ENCODE results near the gene HOXD12. TPM values are rescaled to one million over a fixed set of nuclear protein-coding genes. Genes with fewer than 3 reads are reported as not detected.

The HOXD12 gene
- total RNA-seq, 1 experiment from 2014 or later = not detected

- Histone ChIP-seq H4K20me1 (ENCODE audit: insufficient read depth) (no peaks in the 10 kb centered on the region), H3K27me3 (ENCODE audit: insufficient read depth, low read depth) (peaks cover 32% of the 10 kb centered on the region), H3F3A (ENCODE audit: insufficient read depth, low read depth) (no peaks in the 10 kb centered on the region), H3K4me1 (replicated peaks; ENCODE audit: insufficient read depth) (no peaks in the 10 kb centered on the region), H2AFZ (no peak within 1 kb of the TSS), H3K27ac (no peak within 1 kb of the TSS), H3K4me3 (no peak within 1 kb of the TSS), H3K4me2 (no peak within 1 kb of the TSS), H3K9me3 (ENCODE audit: insufficient read depth, low read depth) (no peaks in the 10 kb centered on the region), H3K79me2 (ENCODE audit: low read depth) (no peaks in the 10 kb centered on the region), H3K36me3 (ENCODE audit: low read depth) (no peaks in the 10 kb centered on the region), H3K9me2 (ENCODE audit: insufficient read depth) (no peaks in the 10 kb centered on the region)
- POLR2A ChIA-PET (ENCODE audit: unreplicated experiment) = interaction anchor here (0.8 kb wide), 1 partner anchor 1644 kb away, joined by 10 read pairs; no protein-coding TSS in a partner anchor
- intact Hi-C loops (cut with micrococcal nuclease; ENCODE audit: unreplicated experiment) = no loop called here
- TF ChIP-seq, protein P1, sequence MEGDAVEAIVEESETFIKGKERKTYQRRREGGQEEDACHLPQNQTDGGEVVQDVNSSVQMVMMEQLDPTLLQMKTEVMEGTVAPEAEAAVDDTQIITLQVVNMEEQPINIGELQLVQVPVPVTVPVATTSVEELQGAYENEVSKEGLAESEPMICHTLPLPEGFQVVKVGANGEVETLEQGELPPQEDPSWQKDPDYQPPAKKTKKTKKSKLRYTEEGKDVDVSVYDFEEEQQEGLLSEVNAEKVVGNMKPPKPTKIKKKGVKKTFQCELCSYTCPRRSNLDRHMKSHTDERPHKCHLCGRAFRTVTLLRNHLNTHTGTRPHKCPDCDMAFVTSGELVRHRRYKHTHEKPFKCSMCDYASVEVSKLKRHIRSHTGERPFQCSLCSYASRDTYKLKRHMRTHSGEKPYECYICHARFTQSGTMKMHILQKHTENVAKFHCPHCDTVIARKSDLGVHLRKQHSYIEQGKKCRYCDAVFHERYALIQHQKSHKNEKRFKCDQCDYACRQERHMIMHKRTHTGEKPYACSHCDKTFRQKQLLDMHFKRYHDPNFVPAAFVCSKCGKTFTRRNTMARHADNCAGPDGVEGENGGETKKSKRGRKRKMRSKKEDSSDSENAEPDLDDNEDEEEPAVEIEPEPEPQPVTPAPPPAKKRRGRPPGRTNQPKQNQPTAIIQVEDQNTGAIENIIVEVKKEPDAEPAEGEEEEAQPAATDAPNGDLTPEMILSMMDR (conservative IDR thresholded peaks at IDR 0.05) = no peak
- TF ChIP-seq EZH2 (IDR thresholded peaks at IDR 0.05; ENCODE audit: low read depth) = no peak
- no peak for DNase-seq
- CTCF ChIA-PET = interaction anchor here (1.0 kb wide), 1 partner anchor 9 kb away, joined by 7 read pairs; no protein-coding TSS in a partner anchor
- no TSS peak for BruUV-seq (replicated peaks)
Observed at GRCh38 chr2:176106581-176107539, 7.3 kb downstream of the HOXD12 start, which contains the start of gene HOXD11. Gene HOXD11 (plus strand): TSS chr2:176107280. CDS start chr2:176107356, 76 bp downstream.

- H3K4me3 ChIP-seq = no peak overlapping the region
- no peaks in the 10 kb centered on the region for H3K79me2 ChIP-seq (ENCODE audit: low read depth)
- no peak for TF ChIP-seq EZH2 (IDR thresholded peaks at IDR 0.05; ENCODE audit: low read depth)
- TF ChIP-seq, protein P1 (conservative IDR thresholded peaks at IDR 0.05) = no peak
- H3K36me3 ChIP-seq (ENCODE audit: low read depth) = no peaks in the 10 kb centered on the region
- H3K27me3 ChIP-seq (ENCODE audit: insufficient read depth, low read depth) = peaks cover 31% of the 10 kb centered on the region; the same call in 1 of the 2 replicates
- no peak overlapping the region for H2AFZ ChIP-seq
- BruUV-seq (replicated peaks) = no TSS peak
- CTCF ChIA-PET = no interaction called here
- no peak overlapping the region for H3K4me2 ChIP-seq
- no peak overlapping the region for H3K27ac ChIP-seq
- H4K20me1 ChIP-seq (ENCODE audit: insufficient read depth) = no peaks in the 10 kb centered on the region
- no peaks in the 10 kb centered on the region for H3K4me1 ChIP-seq (replicated peaks; ENCODE audit: insufficient read depth)
- POLR2A ChIA-PET (ENCODE audit: unreplicated experiment) = no interaction called here
- H3K9me2 ChIP-seq (ENCODE audit: insufficient read depth) = no peaks in the 10 kb centered on the region
- no peaks in the 10 kb centered on the region for H3F3A ChIP-seq (ENCODE audit: insufficient read depth, low read depth)
- H3K9me3 ChIP-seq (ENCODE audit: insufficient read depth, low read depth) = no peaks in the 10 kb centered on the region
- DNase-seq = no peak
- intact Hi-C loops (cut with micrococcal nuclease; ENCODE audit: unreplicated experiment) = no loop called here
Observed at GRCh38 chr2:176107731-176108181, 8.2 kb downstream of the HOXD12 start.

DNA sequence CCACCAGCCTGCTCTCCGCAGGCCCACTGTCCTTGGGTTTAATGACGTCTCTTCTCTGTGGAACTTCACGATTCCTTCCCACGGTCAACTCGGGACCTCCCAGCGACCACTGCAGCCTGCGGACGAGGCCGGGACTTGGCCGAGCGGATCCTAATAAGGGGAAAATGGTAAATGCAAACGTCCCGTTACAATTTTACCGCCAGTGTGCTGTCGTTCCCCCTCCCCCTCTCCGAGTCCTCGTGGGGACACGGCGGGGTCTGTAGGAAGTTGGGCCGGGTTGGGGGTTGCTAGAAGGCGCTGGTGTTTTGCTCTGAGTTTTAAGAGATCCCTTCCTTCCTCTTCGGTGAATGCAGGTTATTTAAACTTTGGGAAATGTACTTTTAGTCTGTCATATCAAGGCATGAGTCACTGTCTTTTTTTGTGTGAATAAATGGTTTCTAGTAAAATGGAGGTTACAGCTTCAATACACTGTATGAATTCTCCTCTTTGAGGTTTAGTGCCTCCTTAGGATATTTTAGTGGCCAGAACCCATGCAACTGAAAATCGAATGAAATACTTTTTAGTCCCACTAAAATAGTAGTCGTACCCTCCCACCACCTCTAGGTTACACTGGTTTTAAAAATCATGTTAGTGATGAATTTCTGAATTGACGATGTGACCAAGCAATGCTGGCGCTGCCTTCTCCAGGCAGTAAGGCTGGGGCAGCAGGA, 9.8 kb downstream of the HOXD12 start:
- POLR2A ChIA-PET (ENCODE audit: unreplicated experiment) = no interaction called here
- Histone ChIP-seq H3K9me2 (ENCODE audit: insufficient read depth) (no peaks in the 10 kb centered on the region), H3K27ac (no peak overlapping the region), H3K36me3 (ENCODE audit: low read depth) (no peaks in the 10 kb centered on the region), H3K9me3 (ENCODE audit: insufficient read depth, low read depth) (no peaks in the 10 kb centered on the region), H3K79me2 (ENCODE audit: low read depth) (no peaks in the 10 kb centered on the region), H3F3A (ENCODE audit: insufficient read depth, low read depth) (no peaks in the 10 kb centered on the region), H2AFZ (no peak overlapping the region), H3K4me2 (no peak overlapping the region), H3K4me3 (no peak overlapping the region), H4K20me1 (ENCODE audit: insufficient read depth) (no peaks in the 10 kb centered on the region), H3K4me1 (replicated peaks; ENCODE audit: insufficient read depth) (no peaks in the 10 kb centered on the region), H3K27me3 (ENCODE audit: insufficient read depth, low read depth) (peaks cover 37% of the 10 kb centered on the region)
- CTCF ChIA-PET = no interaction called here
- no peak for DNase-seq
- BruUV-seq (replicated peaks) = no TSS peak
- TF ChIP-seq, protein P1 (conservative IDR thresholded peaks at IDR 0.05) = no peak
- TF ChIP-seq EZH2 (IDR thresholded peaks at IDR 0.05; ENCODE audit: low read depth) = no peak
- intact Hi-C loops (cut with micrococcal nuclease; ENCODE audit: unreplicated experiment) = no loop called here
